GM19025 (cell line): ENCODE measurements around the gene TLX2.

ENCODE experiments used
- ATAC-seq: cut with Tn5 transposase; IDR thresholded peaks from one replicate; pipeline ENCODE4 v1.9.1; 2021; ENCODE audit warnings: mild to moderate bottlenecking, low read depth, moderate library complexity; ENCODE audit not compliant: unreplicated experiment

TLX2 gene

GRCh38 chr2:74530239-74531187 is 16.3 kb downstream of the TLX2 start:
- ATAC-seq = peak; percentile 30

GRCh38 chr2:74531666-74532065 is 17.4 kb downstream of the TLX2 start:
- ATAC-seq = no peak

DNA sequence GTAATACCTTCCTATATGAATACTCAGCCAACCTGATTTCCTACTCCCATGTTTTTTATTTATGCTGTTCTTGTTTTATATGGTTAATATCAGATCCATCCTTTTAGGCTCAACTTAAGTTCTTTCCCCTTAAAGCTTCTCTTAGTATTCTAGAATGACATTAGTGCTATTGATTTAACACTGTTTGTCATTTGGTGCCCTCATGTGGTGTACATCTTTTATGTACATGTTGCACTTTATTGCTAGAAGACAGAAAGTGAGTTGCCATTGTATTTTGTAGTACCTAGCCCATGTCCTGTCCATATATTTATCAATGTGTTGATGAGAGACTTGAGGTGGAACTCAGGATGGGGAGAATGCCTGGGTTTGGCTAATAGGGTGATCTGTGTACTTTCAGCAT is 18.0 kb downstream of the TLX2 start:
- ATAC-seq = no peak

DNA sequence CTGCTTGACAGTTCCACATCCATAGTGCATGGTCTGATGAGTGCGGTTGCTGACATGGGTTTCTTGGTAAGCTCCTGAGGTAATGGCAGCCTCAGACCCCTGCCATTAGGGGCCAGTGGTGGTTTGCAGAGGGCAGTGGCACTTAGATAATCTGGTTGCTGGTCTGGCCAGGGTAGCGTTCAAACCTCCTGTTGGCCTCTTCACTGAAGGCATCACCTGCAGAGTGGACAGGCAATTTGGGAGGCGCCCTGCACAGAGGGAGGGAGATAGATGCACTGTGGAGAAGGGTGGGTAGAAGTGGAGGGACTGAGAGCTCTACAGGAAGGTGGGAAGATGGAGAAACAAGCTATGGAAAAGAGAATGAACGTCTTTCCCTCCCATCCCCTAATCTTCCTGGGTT is 19.2 kb downstream of the TLX2 start:
- ATAC-seq = no peak

DNA sequence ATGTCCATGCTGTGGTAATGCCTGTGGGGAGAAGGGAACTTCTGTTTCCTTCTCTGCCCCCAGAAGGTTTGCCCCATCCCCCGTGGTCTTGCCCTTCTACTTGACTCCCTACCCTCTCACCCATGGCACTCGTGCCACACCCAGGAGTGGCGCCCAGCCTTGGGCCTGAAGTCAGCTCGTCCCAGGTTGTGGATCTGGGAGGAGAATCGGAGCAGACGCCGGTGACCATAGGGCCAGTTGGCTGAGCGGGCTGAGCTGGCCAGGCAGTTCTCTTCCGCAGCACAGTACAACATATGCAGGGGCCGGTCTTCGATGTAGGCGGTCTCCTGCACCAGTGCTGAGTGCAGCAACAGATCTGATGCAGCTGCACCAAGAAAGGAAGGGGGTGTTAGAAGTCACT is 20.2 kb downstream of the TLX2 start:
- no peak for ATAC-seq

DNA sequence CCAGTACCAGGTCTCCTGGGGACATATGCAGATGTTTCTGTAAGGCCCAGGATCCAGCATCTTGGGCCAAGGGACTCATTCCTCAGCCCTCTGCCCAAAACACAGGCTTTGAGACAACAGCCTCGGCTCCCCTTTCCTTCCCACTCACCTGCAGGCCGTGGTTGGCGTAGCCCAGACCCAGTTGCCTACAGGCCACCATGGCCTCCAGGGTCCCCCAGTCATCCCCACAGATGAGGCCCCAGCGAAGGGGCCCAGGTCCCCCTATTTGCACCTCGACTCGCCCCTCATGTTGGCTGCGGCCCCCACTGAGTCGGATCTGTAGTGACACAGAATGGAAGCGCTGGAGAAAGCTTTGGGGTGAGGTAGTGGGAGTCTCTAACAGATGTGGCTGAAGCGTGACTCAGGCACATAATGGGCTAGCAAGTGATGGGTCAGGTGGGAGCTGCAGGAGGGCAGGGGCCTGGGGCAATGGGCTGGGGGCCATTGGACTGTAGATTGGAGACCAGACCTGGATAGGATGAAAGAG is 21.3 kb downstream of the TLX2 start:
- no peak for ATAC-seq

DNA sequence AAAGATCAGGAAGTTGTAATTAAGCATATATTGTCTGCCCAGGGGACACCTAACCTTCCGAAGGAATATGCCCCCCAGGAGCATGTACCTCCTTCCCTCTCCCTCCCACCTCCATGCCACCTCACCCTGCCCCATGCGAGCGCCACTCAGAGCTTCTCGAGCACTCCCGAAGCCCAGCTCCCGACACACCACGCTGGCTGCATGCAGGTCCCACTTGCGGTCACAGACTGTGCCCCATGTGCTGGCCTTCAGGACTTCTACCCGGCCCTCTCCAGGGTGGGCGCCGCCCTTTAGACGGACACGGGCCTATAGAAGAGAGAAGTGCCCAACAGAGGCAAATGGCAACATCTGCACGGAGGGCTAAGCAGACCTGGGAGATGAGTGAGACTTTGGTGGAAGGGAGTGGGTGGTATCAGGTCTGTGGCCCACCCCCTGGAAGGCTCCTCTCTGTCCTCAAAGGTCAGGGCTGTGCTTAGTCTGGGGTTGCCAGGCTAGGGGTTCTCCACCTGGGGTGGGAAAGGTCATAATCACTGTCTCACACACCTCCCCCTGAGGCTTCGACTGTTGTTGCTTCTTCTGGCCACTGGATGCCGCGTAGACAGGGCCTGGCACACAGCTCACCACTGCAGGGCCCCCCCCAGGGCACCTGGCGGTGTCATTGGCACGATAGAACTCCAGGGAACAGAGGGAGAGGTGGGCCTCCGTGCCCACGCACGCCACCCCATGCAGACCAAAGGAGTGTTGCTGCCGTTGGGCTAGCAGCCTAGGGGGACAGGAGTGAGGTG is 22.1 kb downstream of the TLX2 start:
- no peak for ATAC-seq

DNA sequence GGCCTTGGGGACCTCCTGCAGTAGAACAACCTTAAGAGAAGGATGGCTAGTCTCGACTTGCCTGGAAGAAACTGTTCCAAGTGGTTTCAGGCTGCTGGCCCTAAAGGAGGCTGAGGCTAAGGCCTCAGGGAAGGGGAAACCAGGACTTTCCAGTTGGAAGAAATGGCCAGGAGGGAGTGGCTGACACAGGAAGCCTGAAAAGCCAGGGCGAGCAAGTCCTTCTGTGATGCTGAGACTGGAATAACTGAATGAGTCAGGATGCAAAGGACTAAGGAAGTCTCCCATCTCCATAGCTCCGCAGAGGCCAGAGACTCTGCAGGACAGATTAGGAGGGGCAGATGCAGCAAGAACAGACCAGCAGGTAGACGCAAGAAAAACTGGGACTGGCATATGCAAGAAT is 22.9 kb downstream of the TLX2 start:
- ATAC-seq = no peak

- no peak for ATAC-seq
Measured at GRCh38 chr2:74538881-74539339, 24.7 kb downstream of the TLX2 start.

DNA sequence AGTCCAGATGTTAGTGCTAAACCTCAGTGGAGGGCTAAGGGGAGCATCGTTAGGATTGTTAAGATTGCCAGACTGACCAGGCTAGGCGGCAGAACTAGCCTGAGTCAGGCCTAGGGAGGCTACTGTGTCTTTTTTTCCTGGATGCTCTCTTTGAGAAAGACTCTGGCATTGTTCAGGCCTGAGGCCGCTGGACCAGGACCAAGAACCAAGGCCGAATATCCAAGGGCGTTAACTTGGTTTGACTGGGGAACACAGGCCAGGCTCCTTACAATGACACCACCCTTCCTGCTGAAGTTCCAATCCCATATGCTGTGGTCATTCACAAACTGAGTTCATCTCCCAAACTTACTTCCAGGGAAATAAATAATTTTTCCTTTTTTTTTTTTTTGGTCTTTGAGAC is 26.0 kb downstream of the TLX2 start:
- no peak for ATAC-seq

DNA sequence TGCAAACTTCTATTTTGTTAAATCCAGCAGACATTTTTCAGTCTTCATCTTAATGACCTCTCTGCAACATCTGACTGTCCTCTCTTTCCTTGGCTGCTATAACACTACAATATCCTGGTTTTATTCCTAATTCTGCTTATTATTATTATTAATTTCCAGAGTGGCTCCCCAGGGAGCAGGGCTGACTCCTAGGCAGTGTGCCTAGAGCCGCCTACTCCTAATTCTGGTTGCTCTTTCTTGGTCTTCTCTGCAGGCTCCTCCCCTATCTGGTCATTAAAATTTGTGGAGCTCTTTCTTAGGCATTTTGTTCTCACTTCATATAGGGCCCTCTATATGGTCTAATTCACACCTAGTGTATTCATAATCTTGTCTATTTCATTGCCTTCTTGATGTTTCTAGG is 28.7 kb downstream of the TLX2 start:
- no peak for ATAC-seq

GRCh38 chr2:74544634-74545033 is 30.4 kb downstream of the TLX2 start:
- no peak for ATAC-seq

DNA sequence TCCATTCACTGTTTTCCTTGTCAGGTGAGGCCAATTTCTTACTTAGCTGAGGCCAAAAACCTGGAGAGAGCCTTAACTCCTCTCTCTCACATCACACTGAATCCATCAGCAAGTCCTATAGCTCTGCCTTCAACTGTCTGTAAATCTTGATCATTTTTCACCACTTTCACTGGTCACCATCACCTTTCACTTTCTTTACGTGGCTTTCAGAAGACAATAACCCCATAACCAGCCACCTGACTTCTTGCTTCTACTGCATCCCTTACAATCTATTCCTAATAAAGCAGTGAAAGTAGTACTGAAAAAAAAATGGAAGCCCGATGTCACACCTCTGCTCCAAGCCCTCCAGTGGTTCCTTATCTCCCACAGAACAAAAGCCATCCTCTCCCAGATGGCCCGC is 31.8 kb downstream of the TLX2 start:
- no peak for ATAC-seq

GRCh38 chr2:74548285-74548899 is 34.1 kb downstream of the TLX2 start:
- ATAC-seq = no peak

GRCh38 chr2:74548900-74549826 is 34.9 kb downstream of the TLX2 start:
- no peak for ATAC-seq

GRCh38 chr2:74550231-74550630 is 36.0 kb downstream of the TLX2 start:
- ATAC-seq = no peak

DNA sequence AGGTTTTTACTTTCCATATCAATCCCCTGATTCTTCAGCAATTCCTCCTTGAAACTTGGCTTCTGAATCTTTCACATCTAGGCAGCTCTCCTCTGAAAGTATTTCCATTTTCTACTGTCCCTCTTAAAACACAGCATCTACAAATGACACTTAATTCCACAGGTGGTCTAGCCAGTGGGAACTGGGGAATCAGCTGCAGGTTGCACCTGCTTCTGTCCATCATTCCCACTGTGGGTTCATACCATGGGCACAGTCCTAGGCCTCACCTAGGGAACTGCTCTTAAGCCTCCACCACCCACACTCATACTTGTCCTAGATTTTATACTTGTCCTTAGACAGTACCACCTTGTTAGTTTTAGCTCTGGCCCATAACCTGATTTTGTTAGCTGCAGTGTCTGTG is 37.3 kb downstream of the TLX2 start:
- no peak for ATAC-seq

GRCh38 chr2:74551942-74552913 is 38.0 kb downstream of the TLX2 start:
- no peak for ATAC-seq
